H1 (cell line): ENCODE data around the gene SERINC5. TPM values are rescaled to one million over a fixed set of nuclear protein-coding genes. Genes with fewer than 3 reads are reported as not detected.
A peak's percentile ranks its signal among the peaks of the same experiment; 100 is the strongest.

Experiments used
- BACH1 ChIP-seq: IDR thresholded peaks from 2 replicates; pipeline ENCODE4 v1.6.1; 2012; ENCODE audit warnings: low read length, improper control_type of control experiment
- CTBP2 ChIP-seq: IDR thresholded peaks from 2 replicates; pipeline ENCODE4 v1.7.0; 2011; ENCODE audit warnings: borderline replicate concordance, mild to moderate bottlenecking, moderate library complexity, mixed read lengths, low read length; ENCODE audit not compliant: insufficient read depth, insufficient read length
- JUN ChIP-seq: IDR thresholded peaks from 2 replicates; pipeline ENCODE4 v1.6.1; 2011; ENCODE audit warnings: low read depth, mild to moderate bottlenecking, improper control_type of control experiment, low read length
- POU5F1 ChIP-seq: IDR thresholded peaks from 2 replicates; pipeline ENCODE4 v1.6.1; 2011; ENCODE audit warnings: low read depth, mild to moderate bottlenecking, low read length, moderate library complexity
- polyA plus RNA-seq, 7 experiments: library from polyadenylated mRNA; depleted of rRNA in 3 of 7; stranded (reverse) in 5 of 7; unstranded in 2 of 7; fragments of >200 nt in 5 of 7; fragments of 200-250 nt in 2 of 7; gene quantifications; 1 replicate in 5 of 7; 2 replicates in 1 of 7; 4 replicates in 1 of 7; pipeline versions ENCODE4 v1.2.1 to v1.2.3, GENCODE V29; 2011 to 2013; ENCODE audit warnings: missing spikeins in 2 of 7, mixed read lengths in 2 of 7
- total RNA-seq: library from RNA; stranded (reverse); fragmentation: NEBNext Ultra II Directional; extraction: Animal tissue kit (Norgen Biotek cat#: 25700); gene quantifications from 2 replicates; pipeline ENCODE4 v1.2.1, GENCODE V29; 2021
- TF ChIP-seq, protein P1 (sequence below): fragments of 300-600 bp; sonication (generic); IDR thresholded peaks from 2 replicates; pipeline ENCODE4 v1.7.1; 2012; ENCODE audit warnings: low read length, moderate library complexity, mild to moderate bottlenecking, inconsistent platforms; ENCODE audit not compliant: insufficient replicate concordance

SERINC5 gene
- total and polyA plus RNA-seq, 2 of the 8 experiments (the other 6 are each of a cell fraction or from before 2014, with no cell fraction given): 32.2 to 149 TPM

DNA sequence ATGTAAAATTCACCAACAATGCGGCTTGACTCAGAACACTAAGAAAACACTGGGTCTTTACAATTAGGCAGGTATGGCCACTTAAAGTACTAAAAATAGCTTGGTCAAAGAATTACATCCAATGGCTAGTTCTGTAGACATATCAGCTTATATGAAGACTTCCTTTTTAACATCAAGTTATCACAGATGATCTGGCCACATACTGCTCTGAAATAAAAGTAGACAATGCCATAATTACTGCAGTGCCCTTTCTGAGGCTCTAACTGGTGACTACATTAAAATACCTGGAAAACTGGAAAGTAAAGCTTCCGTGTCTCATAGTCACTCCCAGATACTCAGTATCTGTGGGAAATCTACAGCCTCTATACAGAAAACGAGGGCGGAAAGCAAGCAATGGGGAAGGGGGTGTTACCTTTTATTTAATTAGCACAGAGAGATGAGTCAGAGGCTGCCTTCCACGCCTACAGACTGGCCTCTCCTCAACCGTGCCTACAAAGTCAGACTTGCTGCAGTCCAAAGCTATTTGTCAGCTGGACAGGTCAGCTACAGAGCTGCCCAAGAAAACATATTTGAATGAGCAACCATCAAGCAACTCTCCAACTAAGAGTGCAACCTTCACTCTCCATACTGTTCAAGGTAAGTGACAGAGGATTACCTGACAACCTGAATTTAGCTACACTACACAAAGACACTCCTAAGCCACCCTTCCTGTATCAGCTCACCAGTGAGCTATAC is 8.7 kb downstream of the SERINC5 start (continued):
- TF ChIP-seq CTBP2 (no peak), JUN (peak; percentile 65; the same call in 1 of the 2 replicates), BACH1 (no peak), POU5F1 (no peak)
- TF ChIP-seq, protein P1, sequence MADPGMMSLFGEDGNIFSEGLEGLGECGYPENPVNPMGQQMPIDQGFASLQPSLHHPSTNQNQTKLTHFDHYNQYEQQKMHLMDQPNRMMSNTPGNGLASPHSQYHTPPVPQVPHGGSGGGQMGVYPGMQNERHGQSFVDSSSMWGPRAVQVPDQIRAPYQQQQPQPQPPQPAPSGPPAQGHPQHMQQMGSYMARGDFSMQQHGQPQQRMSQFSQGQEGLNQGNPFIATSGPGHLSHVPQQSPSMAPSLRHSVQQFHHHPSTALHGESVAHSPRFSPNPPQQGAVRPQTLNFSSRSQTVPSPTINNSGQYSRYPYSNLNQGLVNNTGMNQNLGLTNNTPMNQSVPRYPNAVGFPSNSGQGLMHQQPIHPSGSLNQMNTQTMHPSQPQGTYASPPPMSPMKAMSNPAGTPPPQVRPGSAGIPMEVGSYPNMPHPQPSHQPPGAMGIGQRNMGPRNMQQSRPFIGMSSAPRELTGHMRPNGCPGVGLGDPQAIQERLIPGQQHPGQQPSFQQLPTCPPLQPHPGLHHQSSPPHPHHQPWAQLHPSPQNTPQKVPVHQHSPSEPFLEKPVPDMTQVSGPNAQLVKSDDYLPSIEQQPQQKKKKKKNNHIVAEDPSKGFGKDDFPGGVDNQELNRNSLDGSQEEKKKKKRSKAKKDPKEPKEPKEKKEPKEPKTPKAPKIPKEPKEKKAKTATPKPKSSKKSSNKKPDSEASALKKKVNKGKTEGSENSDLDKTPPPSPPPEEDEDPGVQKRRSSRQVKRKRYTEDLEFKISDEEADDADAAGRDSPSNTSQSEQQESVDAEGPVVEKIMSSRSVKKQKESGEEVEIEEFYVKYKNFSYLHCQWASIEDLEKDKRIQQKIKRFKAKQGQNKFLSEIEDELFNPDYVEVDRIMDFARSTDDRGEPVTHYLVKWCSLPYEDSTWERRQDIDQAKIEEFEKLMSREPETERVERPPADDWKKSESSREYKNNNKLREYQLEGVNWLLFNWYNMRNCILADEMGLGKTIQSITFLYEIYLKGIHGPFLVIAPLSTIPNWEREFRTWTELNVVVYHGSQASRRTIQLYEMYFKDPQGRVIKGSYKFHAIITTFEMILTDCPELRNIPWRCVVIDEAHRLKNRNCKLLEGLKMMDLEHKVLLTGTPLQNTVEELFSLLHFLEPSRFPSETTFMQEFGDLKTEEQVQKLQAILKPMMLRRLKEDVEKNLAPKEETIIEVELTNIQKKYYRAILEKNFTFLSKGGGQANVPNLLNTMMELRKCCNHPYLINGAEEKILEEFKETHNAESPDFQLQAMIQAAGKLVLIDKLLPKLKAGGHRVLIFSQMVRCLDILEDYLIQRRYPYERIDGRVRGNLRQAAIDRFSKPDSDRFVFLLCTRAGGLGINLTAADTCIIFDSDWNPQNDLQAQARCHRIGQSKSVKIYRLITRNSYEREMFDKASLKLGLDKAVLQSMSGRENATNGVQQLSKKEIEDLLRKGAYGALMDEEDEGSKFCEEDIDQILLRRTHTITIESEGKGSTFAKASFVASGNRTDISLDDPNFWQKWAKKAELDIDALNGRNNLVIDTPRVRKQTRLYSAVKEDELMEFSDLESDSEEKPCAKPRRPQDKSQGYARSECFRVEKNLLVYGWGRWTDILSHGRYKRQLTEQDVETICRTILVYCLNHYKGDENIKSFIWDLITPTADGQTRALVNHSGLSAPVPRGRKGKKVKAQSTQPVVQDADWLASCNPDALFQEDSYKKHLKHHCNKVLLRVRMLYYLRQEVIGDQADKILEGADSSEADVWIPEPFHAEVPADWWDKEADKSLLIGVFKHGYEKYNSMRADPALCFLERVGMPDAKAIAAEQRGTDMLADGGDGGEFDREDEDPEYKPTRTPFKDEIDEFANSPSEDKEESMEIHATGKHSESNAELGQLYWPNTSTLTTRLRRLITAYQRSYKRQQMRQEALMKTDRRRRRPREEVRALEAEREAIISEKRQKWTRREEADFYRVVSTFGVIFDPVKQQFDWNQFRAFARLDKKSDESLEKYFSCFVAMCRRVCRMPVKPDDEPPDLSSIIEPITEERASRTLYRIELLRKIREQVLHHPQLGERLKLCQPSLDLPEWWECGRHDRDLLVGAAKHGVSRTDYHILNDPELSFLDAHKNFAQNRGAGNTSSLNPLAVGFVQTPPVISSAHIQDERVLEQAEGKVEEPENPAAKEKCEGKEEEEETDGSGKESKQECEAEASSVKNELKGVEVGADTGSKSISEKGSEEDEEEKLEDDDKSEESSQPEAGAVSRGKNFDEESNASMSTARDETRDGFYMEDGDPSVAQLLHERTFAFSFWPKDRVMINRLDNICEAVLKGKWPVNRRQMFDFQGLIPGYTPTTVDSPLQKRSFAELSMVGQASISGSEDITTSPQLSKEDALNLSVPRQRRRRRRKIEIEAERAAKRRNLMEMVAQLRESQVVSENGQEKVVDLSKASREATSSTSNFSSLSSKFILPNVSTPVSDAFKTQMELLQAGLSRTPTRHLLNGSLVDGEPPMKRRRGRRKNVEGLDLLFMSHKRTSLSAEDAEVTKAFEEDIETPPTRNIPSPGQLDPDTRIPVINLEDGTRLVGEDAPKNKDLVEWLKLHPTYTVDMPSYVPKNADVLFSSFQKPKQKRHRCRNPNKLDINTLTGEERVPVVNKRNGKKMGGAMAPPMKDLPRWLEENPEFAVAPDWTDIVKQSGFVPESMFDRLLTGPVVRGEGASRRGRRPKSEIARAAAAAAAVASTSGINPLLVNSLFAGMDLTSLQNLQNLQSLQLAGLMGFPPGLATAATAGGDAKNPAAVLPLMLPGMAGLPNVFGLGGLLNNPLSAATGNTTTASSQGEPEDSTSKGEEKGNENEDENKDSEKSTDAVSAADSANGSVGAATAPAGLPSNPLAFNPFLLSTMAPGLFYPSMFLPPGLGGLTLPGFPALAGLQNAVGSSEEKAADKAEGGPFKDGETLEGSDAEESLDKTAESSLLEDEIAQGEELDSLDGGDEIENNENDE: no peak
